Astrocyte (in vitro differentiated cells and primary cell): ENCODE measurements around the gene PAMR1.

Experiments
- CTCF ChIP-seq: IDR thresholded peaks from 2 replicates; pipeline ENCODE4 v1.5.1; 2011; ENCODE audit warnings: low read depth, mild to moderate bottlenecking, inconsistent platforms, low read length, moderate library complexity; ENCODE audit not compliant: insufficient read depth
- EZH2 ChIP-seq: IDR thresholded peaks from 2 replicates; pipeline ENCODE4 v1.6.1; 2012; ENCODE audit warnings: mild to moderate bottlenecking, low read length, inconsistent platforms; ENCODE audit not compliant: insufficient read depth

DNA sequence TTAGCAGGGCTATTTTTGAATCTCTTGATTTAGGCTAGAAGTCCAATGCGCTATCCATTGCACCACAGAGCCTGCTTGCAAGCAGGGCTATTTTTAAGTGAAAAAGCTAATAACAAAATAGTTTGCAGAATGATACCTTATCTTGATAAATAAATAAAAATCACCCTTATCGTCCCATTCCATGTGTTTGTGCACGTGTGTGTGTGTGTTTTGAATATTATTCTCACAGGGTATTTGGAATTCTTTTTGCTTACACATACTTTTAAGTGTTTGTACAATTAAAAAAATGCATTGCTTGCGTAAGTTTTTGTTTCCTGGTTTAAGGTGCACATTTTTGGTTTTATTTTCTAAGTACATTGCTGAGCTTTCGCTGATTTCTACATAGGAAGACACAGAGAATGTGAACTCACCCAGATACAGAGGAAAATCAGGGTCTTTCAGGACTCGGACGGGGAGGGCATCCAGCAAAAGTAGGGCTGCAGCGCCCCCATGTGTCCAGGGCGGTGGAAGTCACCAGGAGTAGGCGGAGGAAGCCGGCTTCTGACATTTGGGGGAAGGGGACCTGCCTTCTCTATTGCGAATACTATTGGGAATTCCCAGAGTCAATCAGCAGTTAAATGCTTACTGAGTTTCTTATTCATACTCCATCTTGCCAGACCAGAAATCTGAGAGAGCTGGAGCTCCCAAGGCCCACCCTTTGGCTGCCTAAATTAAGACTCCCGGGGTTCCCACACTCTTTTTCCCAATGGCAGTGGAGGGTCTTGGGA is 133.3 kb downstream of the PAMR1 start:
- TF ChIP-seq CTCF (peak; percentile 87), EZH2 (no peak)
